ENCODE results near the gene GCNT4. TPM values are rescaled to one million over a fixed set of nuclear protein-coding genes. Genes with fewer than 3 reads are reported as not detected.

GCNT4 gene
- total RNA-seq, 1 donor from 2014 or later, result 0.13 TPM

DNA sequence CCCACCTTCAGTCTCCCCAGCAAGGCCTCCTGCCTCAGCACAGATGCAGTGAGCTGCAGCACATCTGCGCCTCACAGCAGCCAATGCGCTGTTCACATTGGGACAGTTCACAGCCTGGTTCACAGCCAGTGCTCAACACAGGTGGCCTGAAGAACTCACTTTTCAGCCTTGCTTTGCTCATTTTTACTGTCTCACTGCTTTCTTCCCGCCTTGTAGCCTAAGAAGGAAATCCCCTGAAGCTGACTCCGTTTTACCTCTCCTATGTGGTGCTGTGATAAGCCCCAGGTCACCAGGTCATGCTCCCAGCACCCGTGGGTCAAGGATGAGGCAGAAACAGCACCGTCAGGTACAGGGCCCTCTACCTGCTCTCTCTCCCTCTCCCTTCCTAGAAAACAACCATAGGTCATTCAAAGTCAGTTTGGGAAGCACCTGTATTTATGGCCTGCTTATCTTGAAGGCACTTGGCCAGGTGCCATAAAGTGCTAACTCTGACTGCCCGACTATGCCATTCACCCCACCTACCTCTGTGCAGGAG, 1.1 kb downstream of the GCNT4 start:
- DNase-seq (ENCODE audit: low read depth in 2 of 2), result no peak

GRCh38 chr5:75050415-75050814, 1.9 kb downstream of the GCNT4 start:
- peak in 1 of 2 donors; percentile 10 for DNase-seq (ENCODE audit: low read depth in 2 of 2)

GRCh38 chr5:75049456-75050351, 2.7 kb downstream of the GCNT4 start:
- peak; percentile 52 to 71 for DNase-seq (ENCODE audit: low read depth in 2 of 2)

- DNase-seq (ENCODE audit: low read depth in 2 of 2), result no peak
Observed at GRCh38 chr5:75048457-75048953, 3.9 kb downstream of the GCNT4 start.

DNA sequence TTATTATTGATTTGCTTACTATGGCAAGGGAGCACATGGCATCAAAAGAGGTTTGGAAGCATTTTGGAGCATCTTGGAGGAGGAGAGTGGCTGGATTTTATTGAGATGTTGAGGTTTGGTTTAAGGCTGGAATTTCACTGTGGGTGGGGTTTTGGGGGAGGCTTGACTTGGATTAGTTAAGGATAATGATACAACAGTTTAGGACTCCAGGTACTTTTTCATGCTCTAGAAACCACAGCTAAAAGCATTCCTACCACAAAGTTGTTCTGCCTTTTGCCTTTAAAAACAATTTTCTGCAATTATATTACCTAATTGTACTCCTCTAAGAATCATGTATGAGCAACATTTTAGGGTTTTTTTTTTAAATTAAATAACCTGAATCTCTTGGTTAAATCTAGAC, 5.0 kb downstream of the GCNT4 start:
- no peak for DNase-seq (ENCODE audit: low read depth in 2 of 2)

GRCh38 chr5:75046366-75047142, 5.8 kb downstream of the GCNT4 start:
- no peak for DNase-seq (ENCODE audit: low read depth in 2 of 2)

GRCh38 chr5:75045071-75045470, 7.3 kb downstream of the GCNT4 start:
- DNase-seq (ENCODE audit: low read depth in 2 of 2), result no peak

DNA sequence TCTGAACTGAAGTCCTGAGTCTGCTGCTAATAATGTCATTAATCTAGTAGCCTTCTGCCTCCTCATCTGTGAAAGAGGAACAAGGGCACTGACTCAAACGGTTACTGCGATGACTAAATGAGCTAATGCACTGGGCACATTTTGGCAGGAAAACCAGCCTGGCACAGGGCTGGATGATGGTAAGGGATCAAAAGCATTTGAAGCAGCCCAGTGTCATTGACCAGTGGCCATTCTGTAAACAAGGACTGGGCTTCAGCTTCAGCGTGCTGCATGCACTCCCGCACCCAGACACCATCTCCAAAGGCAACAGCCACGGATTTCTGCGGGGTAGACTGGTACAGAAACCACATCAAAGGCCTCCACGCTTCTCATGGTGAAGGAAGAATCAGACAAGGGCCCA, 8.0 kb downstream of the GCNT4 start:
- DNase-seq (ENCODE audit: low read depth in 2 of 2), result no peak

DNA sequence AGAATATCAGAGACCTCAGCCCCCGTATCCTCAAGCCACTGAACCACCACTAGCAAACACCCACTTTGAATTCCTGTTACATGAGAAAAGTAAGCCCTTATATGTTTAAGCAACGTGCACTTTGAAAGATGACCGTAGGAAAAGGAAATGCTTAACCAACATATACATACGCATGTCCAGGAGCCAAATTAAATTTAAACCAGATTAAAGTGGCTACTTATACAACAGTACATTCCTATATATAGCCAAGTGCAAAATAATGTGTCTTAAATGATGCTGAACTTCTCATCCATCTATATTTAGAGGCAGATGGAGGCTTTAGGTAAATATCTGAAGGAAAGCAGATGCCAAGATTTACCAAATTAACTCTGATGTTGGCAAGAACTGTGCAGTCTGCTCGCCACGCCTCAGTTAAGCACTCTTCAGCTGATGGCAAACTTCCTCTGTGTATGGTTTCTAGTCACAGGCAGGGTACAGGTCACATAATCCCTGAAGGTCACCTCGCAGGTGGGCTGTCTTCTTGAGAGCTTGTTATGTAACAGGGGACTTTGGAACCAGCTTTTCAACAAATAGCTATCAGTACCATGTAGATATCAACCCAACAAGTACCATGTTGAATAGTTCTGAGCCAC, 8.6 kb downstream of the GCNT4 start:
- DNase-seq (ENCODE audit: low read depth in 2 of 2), result no peak

GRCh38 chr5:75042522-75042921, 9.8 kb downstream of the GCNT4 start:
- no peak for DNase-seq (ENCODE audit: low read depth in 2 of 2)

DNA sequence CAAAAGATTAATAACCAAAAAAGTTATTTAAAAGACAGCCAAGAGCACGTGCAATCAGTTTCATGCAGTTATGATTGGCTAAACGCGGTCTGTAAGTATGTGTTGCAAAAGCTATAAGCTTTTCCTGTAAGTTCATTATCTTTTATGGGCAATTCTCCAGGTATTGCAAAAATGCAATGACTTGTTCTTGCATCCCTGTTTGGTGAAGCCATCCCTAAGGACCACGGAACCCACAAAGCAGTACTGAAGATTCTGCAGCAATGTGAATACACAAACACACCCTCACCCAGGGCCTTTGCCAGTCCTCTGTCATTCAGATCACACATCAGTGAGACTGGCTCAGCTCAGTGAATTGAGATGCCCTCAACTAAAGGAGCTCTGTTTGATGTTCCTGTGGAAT, 11.4 kb downstream of the GCNT4 start:
- no peak for DNase-seq (ENCODE audit: low read depth in 2 of 2)

DNA sequence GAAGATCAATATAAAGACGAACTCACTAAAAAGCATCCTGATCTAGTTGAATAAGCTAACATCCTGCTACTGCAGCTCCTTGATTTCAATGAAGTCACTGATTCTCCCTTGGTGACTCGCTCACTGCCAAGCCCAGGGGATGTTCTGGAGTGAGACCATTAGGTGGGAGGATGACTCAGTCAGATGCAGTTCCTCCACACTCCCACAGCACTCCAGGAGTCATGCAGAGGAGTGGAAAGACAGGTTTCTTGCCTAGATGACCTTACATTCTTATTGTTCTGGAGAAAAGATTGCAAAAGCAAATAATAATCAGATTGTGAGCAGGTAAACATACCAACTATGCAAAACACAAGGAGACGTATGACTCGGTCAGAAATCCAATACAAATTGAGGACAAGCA, 15.3 kb downstream of the GCNT4 start:
- peak in 1 of 2 donors; percentile 7 for DNase-seq (ENCODE audit: low read depth in 2 of 2)

DNA sequence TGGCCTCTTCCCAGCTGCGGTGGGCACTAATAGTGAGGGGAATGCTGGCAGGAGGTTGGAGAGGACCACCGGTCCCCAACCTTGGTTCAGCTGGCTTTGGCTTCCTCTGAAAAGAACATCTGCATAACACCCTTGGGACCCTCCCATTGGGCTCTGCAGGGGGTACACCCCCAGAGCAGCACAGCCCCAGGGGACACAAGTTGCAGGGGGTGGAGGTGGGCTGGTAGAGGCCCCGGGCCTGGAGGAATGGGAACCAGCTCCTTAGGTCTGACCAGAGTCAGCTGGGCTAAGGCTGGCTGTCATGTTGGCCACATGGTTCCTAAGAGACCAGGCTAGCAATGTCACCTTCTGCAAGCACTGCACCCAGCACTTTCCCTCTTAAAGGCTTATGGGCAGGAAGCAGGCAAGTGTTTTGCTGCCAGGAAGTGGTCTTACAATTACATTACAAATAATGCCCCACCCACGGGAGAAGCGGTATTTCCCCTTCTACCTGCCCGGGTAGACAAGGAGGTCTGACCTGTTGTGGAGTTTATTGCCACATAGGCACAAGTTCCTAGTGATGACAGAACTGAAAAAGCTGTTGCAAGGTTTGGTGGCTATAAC, 18.1 kb downstream of the GCNT4 start:
- no peak for DNase-seq (ENCODE audit: low read depth in 2 of 2)

- DNase-seq (ENCODE audit: low read depth in 2 of 2), result no peak
Observed at GRCh38 chr5:75031366-75031765, 21.0 kb downstream of the GCNT4 start.

DNA sequence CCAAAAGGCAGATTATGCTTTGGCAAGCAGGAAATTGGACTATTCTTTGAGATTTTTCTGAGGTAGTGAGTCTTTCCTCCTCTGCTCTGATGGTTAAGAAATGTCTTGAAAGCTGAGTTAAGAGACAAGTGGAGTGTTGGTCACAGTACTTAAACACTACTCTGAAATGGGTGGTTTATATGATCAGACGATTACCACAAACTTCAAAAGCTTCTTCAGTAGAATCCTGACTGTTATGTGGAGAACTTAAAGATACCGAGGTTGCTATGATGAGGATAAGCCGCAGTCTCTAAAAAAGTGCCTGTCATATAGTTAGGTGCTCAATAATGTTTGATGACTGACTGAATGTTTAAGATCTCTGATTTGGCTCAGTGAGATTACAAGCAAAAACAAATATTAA, 24.3 kb downstream of the GCNT4 start:
- no peak for DNase-seq (ENCODE audit: low read depth in 2 of 2)

GRCh38 chr5:75023368-75024159, 28.8 kb downstream of the GCNT4 start:
- DNase-seq (ENCODE audit: low read depth in 2 of 2), result no peak

GRCh38 chr5:75021800-75022199, 30.6 kb downstream of the GCNT4 start:
- DNase-seq (ENCODE audit: low read depth in 2 of 2), result no peak

GRCh38 chr5:75021219-75021618, 31.1 kb downstream of the GCNT4 start:
- DNase-seq (ENCODE audit: low read depth in 2 of 2), result no peak

DNA sequence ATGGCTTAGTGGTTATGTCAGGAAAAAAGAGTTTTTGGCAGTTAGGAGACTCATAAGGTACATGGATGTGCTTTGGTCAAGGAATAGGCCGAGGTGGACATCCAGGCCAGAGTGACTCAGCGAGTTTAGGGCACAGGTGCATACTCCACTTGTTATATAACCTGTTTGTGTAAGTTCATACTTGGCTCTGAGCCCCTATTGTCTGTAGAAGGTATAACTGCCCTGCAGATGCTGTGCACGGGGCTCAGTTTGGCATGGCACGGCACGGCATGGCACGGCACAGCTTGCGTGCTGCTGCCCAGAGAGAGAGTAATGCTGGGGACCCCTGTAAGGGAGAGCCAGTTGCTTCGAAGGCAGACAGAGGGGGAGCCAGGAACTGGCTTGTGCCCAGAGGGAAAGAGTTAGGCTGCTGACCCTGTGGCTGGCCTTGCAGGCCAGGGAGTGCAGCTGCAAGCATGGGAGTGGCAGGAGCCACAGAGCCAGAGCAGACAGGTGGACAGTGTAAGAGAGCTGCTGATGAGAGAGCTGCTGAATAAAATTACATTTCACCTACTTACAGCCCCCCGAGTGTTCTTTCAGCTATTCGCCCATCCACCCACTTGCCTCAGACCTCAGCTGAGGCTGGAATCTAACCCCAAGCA, 32.2 kb downstream of the GCNT4 start:
- no peak for DNase-seq (ENCODE audit: low read depth in 2 of 2)
